ENCODE data around the gene TTC39B. TPM values are rescaled to one million over a fixed set of nuclear protein-coding genes. Genes with fewer than 3 reads are reported as not detected.
A peak's percentile ranks its signal among the peaks of the same experiment; 100 is the strongest.

TTC39B gene
- total RNA-seq, 3 donors from 2014 or later: 6.2 to 14.8 (median 14.4) TPM

DNA sequence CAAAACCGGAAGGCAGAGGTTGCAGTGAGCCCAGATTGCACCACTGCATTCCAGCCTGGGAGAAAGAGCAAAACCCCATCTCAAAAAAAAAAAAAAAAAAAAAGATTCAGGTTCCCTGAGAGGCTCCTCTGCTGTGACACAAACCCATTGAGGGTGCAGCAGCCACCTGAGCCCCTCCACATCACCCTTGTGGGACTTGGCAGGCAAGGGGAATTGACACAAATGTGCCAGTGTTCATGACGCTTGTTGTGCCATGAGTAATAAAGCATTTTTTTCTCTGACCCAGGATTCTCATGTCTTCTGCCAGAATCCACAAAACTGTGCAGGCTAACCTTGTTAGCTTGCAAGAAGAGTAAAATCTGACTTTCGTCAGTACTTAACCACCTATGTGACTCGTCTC, 149.6 kb downstream of the TTC39B start:
- H3K4me3 ChIP-seq: no peak overlapping the region
- H3K36me3 ChIP-seq: no peaks in the 10 kb centered on the region
- no peaks in the 10 kb centered on the region for H3K27me3 ChIP-seq
- no peaks in the 10 kb centered on the region for H3K9me3 ChIP-seq
- peak overlapping the region in 1 of 2 donors; percentile 72 for H3K27ac ChIP-seq
- peaks cover 0 to 7% of the 10 kb centered on the region in 2 donors for H3K4me1 ChIP-seq
- no peak for TF ChIP-seq POLR2A (IDR thresholded peaks at IDR 0.05)
- TF ChIP-seq CTCF (IDR thresholded peaks at IDR 0.05): no peak
- TF ChIP-seq POLR2AphosphoS5 (IDR thresholded peaks at IDR 0.05): no peak
- DNase-seq (ENCODE audit: low spot score in 2 of 2): no peak
- intact Hi-C loops (cut with DNase I; ENCODE audit: low total_unique reads): no loop called here

DNA sequence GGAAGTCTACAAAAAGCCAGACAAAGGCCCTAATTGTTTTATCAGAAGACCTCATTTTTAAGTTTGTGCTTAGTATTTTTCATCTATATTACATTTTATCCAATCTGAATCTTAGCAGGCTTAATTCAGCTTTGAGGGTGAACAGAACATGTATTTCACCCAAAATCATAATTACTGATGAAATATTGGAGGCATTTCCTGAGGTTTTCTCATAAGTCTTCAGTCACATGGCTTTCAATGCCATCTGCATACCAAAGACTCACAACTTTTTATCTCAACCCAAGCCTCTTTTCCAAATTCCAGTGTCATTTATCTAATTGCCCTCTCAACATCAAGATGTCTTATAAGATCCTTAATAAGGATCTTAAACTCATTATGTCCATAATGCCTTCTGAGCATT, 150.8 kb downstream of the TTC39B start:
- intact Hi-C loops (cut with DNase I; ENCODE audit: low total_unique reads): no loop called here
- Histone ChIP-seq H3K4me3 (no peak overlapping the region), H3K9me3 (no peaks in the 10 kb centered on the region), H3K36me3 (no peaks in the 10 kb centered on the region), H3K27ac (peak overlapping the region; percentile 67 to 72), H3K27me3 (no peaks in the 10 kb centered on the region), H3K4me1 (peaks cover 0 to 7% of the 10 kb centered on the region in 2 donors)
- TF ChIP-seq POLR2AphosphoS5 (IDR thresholded peaks at IDR 0.05): no peak
- no peak for TF ChIP-seq POLR2A (IDR thresholded peaks at IDR 0.05)
- no peak for TF ChIP-seq CTCF (IDR thresholded peaks at IDR 0.05)
- no peak for DNase-seq (ENCODE audit: low spot score in 2 of 2)

DNA sequence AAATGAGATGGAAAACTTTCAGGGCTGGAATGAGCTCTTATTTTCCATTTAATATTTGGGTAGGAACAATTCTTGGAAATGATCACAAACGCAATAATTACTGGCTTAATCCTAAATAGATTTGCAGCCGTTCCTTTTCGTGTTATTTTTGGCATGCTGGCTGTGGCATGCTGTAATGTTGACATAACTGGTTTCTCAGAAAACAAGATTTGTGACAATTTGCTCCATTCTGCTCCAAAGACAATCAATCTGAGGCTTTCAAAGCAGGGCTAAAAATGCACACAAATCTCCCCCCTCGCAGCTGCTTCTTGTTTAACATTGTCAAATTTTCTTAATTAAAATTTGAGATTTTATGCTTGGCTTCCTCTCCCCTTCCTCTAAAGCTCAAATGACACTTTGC, 151.2 kb downstream of the TTC39B start:
- Histone ChIP-seq H3K4me3 (no peak overlapping the region), H3K27ac (peak overlapping the region; percentile 67 to 72), H3K9me3 (no peaks in the 10 kb centered on the region), H3K27me3 (no peaks in the 10 kb centered on the region), H3K36me3 (no peaks in the 10 kb centered on the region), H3K4me1 (peaks cover 0 to 7% of the 10 kb centered on the region in 2 donors)
- TF ChIP-seq POLR2AphosphoS5 (IDR thresholded peaks at IDR 0.05) (peak in 1 of 3 donors; percentile 38), POLR2A (IDR thresholded peaks at IDR 0.05) (no peak)
- intact Hi-C loops (cut with DNase I; ENCODE audit: low total_unique reads): no loop called here
- DNase-seq (ENCODE audit: low spot score in 2 of 2): no peak

DNA sequence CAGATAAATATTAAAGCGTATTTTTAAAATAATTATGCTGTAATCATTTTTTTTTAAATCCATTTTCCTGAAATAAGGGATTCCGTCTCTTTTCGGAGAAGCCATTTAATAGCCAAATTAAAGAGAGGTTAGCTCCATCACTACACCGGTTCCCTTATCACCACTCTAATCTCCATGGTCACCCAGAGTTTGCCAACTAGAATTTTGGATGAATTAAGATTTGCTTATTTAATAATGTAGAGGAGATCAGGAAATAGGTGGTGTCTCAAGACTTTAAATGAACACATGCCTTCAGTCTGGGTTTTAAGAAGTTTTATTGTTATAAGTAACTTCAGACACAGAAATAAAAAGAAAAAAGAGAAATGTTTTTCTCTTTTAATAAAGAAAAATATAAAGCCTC, 151.7 kb downstream of the TTC39B start:
- TF ChIP-seq POLR2A (IDR thresholded peaks at IDR 0.05) (no peak), POLR2AphosphoS5 (IDR thresholded peaks at IDR 0.05) (no peak), CTCF (IDR thresholded peaks at IDR 0.05) (no peak)
- Histone ChIP-seq H3K4me1 (peaks cover 0 to 7% of the 10 kb centered on the region in 2 donors), H3K9me3 (no peaks in the 10 kb centered on the region), H3K27me3 (no peaks in the 10 kb centered on the region), H3K36me3 (no peaks in the 10 kb centered on the region), H3K27ac (peak overlapping the region; percentile 54 to 67), H3K4me3 (no peak overlapping the region)
- no peak for DNase-seq (ENCODE audit: low spot score in 2 of 2)
- intact Hi-C loops (cut with DNase I; ENCODE audit: low total_unique reads): no loop called here

- Histone ChIP-seq H3K4me3 (no peak overlapping the region), H3K27me3 (no peaks in the 10 kb centered on the region), H3K4me1 (peaks cover 0 to 7% of the 10 kb centered on the region in 2 donors), H3K9me3 (no peaks in the 10 kb centered on the region), H3K27ac (peak overlapping the region; percentile 54 to 67), H3K36me3 (no peaks in the 10 kb centered on the region)
- no peak for DNase-seq (ENCODE audit: low spot score in 2 of 2)
- intact Hi-C loops (cut with DNase I; ENCODE audit: low total_unique reads): no loop called here
- TF ChIP-seq POLR2A (IDR thresholded peaks at IDR 0.05) (no peak), CTCF (IDR thresholded peaks at IDR 0.05) (no peak), POLR2AphosphoS5 (IDR thresholded peaks at IDR 0.05) (no peak)
Measured at GRCh38 chr9:15154677-15155076, 152.3 kb downstream of the TTC39B start.

DNA sequence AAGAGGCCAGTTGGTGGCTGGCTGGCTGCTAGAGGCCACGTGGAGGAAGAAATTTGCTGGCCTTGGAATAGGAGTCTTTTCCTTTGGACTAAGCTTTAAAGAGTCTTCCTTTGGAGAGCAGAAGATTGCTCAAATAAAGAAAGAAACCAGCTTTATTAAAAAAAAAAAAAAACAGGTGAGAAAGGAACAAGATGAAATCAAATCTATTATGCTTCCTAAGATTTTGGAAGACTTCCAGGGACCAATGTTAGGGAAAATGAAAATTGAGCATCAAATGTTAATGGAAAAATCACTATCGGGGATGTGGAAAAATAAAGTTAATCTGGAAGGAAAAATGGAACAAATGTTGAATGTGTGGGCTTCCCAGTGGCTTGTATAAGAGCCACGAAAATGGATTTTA, 153.1 kb downstream of the TTC39B start:
- Histone ChIP-seq H3K4me3 (no peak overlapping the region), H3K27me3 (no peaks in the 10 kb centered on the region), H3K36me3 (no peaks in the 10 kb centered on the region), H3K27ac (peak overlapping the region in 1 of 2 donors; percentile 54), H3K4me1 (peaks cover 0 to 7% of the 10 kb centered on the region in 2 donors), H3K9me3 (no peaks in the 10 kb centered on the region)
- intact Hi-C loops (cut with DNase I; ENCODE audit: low total_unique reads): no loop called here
- no peak for TF ChIP-seq POLR2A (IDR thresholded peaks at IDR 0.05)
- TF ChIP-seq POLR2AphosphoS5 (IDR thresholded peaks at IDR 0.05): no peak
- TF ChIP-seq CTCF (IDR thresholded peaks at IDR 0.05): no peak
- DNase-seq (ENCODE audit: low spot score in 2 of 2): no peak
